Measurements from ENCODE around the gene GPR15LG. TPM values are rescaled to one million over a fixed set of nuclear protein-coding genes. Genes with fewer than 3 reads are reported as not detected.

Gene GPR15LG
- total RNA-seq, 2 donors from 2014 or later: not detected

DNA sequence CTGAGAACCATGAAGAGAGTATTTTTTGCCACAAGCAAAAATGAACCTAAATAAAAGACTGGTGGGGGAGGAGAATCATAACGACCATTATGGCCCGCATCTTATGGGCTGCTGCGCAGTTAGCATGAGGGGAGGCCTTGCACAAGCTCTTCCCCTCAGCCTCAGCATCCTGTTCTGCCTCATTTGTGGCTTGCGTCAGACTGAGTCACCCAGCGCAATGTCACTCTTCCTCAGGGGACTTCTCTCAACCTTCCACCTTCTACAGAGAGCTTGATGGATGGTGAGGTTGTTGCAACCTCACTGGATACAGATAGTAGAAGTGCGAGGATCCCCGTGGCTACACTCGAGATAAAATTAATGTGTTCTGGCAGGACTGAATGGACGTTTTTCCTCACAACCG lies 16.8 kb upstream of the GPR15LG start:
- no peaks in the 10 kb centered on the region for H3K4me1 ChIP-seq
- no peaks in the 10 kb centered on the region for H3K27me3 ChIP-seq
- 52 to 62% methylated on average over 10 of the region's 10 CpGs for WGBS, 2 donors
- peaks cover 0 to 7% of the 10 kb centered on the region in 2 donors for H3K36me3 ChIP-seq (replicated peaks in 1 of 2; ENCODE audit: insufficient read depth in 1 of 2, low read depth in 2 of 2)
- ATAC-seq: no peak
- intact Hi-C loops (cut with DNase I): no loop called here
- no peak for DNase-seq
- no peak overlapping the region for H3K27ac ChIP-seq
- no peak for TF ChIP-seq CTCF (IDR thresholded peaks at IDR 0.05)
- TF ChIP-seq POLR2A (IDR thresholded peaks at IDR 0.05): no peak
- H3K9me3 ChIP-seq: no peaks in the 10 kb centered on the region
- no peak overlapping the region for H3K4me3 ChIP-seq

DNA sequence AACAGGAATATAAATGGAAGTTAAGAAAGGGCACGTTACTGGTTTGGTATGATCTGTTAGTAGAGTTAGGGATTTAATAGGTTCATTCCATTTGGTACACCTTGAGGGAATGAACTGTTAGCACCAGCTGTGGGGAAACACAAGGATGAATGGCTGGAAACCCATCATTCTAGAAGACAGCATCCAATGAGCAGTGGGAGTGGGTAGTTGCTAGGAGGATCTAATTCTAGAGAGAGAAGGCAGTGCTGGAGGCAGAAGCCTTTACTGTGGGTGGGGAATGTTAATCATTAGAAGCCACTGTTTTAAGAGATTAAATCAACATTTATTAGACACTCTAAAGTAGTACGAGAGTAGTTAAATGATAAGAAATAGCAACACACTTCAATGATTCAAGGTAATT lies 15.5 kb upstream of the GPR15LG start:
- DNase-seq: no peak
- Histone ChIP-seq H3K4me3 (no peak overlapping the region), H3K27me3 (no peaks in the 10 kb centered on the region), H3K4me1 (no peaks in the 10 kb centered on the region), H3K27ac (no peak overlapping the region), H3K36me3 (replicated peaks in 1 of 2; ENCODE audit: insufficient read depth in 1 of 2, low read depth in 2 of 2) (peaks cover 0 to 3% of the 10 kb centered on the region in 2 donors), H3K9me3 (no peaks in the 10 kb centered on the region)
- WGBS, 2 donors: 53 to 54% methylated on average over 2 of the region's 2 CpGs
- no peak for TF ChIP-seq CTCF (IDR thresholded peaks at IDR 0.05)
- TF ChIP-seq POLR2A (IDR thresholded peaks at IDR 0.05): no peak
- no peak for ATAC-seq
- intact Hi-C loops (cut with DNase I): no loop called here

DNA sequence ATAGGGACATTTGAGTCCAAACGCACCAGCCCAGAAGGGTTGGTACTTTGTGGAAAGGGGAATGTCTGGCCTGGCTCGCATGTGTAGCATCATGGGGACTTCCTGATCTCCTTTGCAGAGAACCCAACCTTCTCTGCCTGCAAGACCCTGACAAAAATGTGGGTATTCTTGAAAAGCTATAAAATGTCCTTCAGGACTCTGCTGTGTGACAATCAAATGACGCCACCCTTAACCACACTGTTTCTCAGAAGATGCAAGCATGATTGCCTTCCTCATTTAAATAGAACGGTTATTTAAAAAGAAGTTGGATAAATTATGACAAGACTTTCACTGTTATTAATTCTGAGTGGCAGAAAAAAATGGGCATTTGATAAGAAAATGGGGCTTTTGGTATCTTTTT lies 15.1 kb upstream of the GPR15LG start:
- Histone ChIP-seq H3K4me1 (no peaks in the 10 kb centered on the region), H3K36me3 (replicated peaks in 1 of 2; ENCODE audit: insufficient read depth in 1 of 2, low read depth in 2 of 2) (peaks cover 0 to 3% of the 10 kb centered on the region in 2 donors), H3K9me3 (no peaks in the 10 kb centered on the region), H3K4me3 (no peak overlapping the region), H3K27ac (no peak overlapping the region), H3K27me3 (no peaks in the 10 kb centered on the region)
- ATAC-seq (no peak), DNase-seq (no peak)
- intact Hi-C loops (cut with DNase I): no loop called here
- WGBS, 2 donors: 64 to 72% methylated on average over 4 of the region's 4 CpGs
- TF ChIP-seq CTCF (IDR thresholded peaks at IDR 0.05): no peak

- TF ChIP-seq CTCF (IDR thresholded peaks at IDR 0.05) (no peak), POLR2A (IDR thresholded peaks at IDR 0.05) (no peak)
- no peak for DNase-seq
- no peaks in the 10 kb centered on the region for H3K27me3 ChIP-seq
- H3K9me3 ChIP-seq: no peaks in the 10 kb centered on the region
- no peak for ATAC-seq
- 19 to 29% methylated on average over 9 of the region's 9 CpGs for WGBS, 2 donors
- H3K36me3 ChIP-seq (replicated peaks in 1 of 2; ENCODE audit: insufficient read depth in 1 of 2, low read depth in 2 of 2): peaks cover 0 to 3% of the 10 kb centered on the region in 2 donors
- intact Hi-C loops (cut with DNase I): no loop called here
- H3K4me3 ChIP-seq: no peak overlapping the region
- no peak overlapping the region for H3K27ac ChIP-seq
- no peaks in the 10 kb centered on the region for H3K4me1 ChIP-seq
Measured at GRCh38 chr10:84159076-84159685, 14.4 kb upstream of the GPR15LG start.

DNA sequence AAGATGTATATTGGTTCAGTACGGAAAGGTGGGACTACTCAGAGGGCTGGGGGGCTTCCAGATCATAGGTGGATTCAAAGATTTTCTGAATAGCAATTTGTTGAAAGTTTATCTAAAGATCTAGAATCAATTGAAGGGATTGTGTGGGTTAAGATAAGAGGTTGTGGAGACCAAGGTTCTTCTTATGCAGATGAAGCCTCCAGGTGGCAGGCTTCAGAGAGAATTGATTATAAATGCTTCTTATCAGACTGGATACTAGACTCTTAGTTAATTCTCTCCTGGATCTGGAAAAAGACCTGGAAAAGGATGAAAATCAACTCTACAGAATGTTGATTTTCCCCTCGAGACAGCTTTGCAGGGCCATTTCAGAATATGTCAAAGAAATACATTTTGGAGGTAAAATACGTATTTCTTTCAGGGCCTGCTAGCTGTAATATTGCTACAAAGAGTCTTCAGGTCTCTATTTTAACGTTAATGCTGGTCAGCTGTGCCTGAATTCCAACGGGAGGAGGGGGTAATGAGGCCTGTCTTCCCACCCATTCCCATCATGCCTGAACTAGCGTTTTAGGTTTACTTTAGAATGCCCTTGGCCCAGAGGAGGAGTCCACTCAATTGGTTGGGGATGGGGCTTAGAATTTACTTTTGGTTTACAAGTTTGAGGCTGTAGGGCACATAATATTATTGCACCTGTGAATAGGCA lies 12.8 kb upstream of the GPR15LG start:
- WGBS, 2 donors: 31 to 38% methylated on average over 6 of the region's 6 CpGs
- H3K27me3 ChIP-seq: no peaks in the 10 kb centered on the region
- ATAC-seq (no peak), DNase-seq (no peak)
- H3K4me1 ChIP-seq: no peaks in the 10 kb centered on the region
- no peaks in the 10 kb centered on the region for H3K9me3 ChIP-seq
- intact Hi-C loops (cut with DNase I): no loop called here
- H3K4me3 ChIP-seq: no peak overlapping the region
- no peak for TF ChIP-seq CTCF (IDR thresholded peaks at IDR 0.05)
- no peak for TF ChIP-seq POLR2A (IDR thresholded peaks at IDR 0.05)
- no peak overlapping the region for H3K27ac ChIP-seq
- H3K36me3 ChIP-seq (replicated peaks in 1 of 2; ENCODE audit: insufficient read depth in 1 of 2, low read depth in 2 of 2): no peaks in the 10 kb centered on the region

All from body of pancreas (tissue), 4 donors.